Middle frontal gyrus (tissue), 1 donor: Measurements from ENCODE around the gene WWC2.
"Not testable (repeated sequence)": the region's sequence is repeated elsewhere in the genome, so short reads cannot be mapped to it uniquely, and the experiment has no call there.

Experiments
- DNase-seq: peaks from one replicate; pipeline ENCODE4 v3.0.0-alpha.2; 2015; ENCODE audit warnings: low spot score; ENCODE audit errors: extremely low spot score

Gene WWC2

GRCh38 chr4:183291070-183291469, 192.0 kb downstream of the WWC2 start:
- DNase-seq, result no peak

- no peak for DNase-seq
These were observed 196.7 kb downstream of the WWC2 start for GRCh38 chr4:183295711-183296110.

- DNase-seq, result no peak
These were observed 198.6 kb downstream of the WWC2 start for GRCh38 chr4:183297675-183298074.

DNA sequence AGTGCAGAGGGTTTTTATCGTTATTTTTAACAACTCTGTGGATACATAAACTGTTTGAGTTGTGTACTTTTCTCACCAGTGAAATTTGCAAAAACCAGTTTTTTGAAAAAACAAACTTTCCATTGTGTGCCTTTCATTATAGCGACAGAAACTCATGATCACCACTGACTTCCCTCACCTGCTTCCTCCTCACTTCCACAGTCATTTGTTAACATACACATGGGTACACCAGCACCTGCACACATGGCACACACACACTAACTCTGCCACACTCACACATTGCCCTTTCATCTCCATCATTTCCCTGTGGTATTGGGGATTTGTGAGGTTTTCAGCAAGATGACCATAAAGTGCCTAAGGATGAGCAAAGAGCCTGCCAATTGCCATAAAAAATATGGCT, 200.4 kb downstream of the WWC2 start:
- DNase-seq, result no peak

DNA sequence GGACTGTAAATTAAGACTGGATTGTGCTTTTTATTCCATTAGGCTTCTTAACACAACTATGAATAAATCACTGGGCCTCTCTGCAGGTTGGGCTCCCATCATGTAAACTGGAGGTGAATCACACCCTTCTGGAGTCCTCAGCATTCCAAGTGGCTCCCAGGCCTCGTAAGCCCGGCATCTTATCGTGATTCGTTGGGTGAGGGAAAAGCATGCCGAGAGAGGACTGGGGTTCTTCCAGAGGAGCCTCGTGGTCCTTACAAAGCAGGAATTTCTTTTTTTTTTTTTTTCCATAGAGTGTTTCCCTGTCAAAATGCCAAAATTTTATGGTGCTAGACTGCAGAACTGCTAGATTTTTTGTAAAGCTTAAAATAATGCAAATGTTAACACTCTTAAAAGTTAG, 201.0 kb downstream of the WWC2 start:
- no peak for DNase-seq

DNA sequence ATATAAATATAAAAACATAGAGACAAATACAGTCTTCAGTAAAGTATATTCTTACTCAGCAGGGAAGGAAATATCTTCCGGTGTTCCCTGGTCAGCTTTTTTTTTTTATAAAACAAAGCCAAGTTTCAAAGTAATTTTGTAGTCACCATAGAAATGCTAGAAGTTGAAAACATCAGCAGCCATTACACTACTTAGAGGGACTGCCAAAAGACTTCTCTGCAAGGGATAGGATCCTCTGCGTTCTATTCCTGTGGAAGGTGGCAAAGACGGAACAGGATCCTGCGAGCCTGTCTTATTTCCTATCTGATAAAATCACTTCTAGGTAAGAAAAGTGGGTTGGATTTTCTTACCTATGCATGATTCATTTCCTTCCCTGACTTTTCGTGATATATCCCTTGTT, 201.6 kb downstream of the WWC2 start:
- no peak for DNase-seq

DNA sequence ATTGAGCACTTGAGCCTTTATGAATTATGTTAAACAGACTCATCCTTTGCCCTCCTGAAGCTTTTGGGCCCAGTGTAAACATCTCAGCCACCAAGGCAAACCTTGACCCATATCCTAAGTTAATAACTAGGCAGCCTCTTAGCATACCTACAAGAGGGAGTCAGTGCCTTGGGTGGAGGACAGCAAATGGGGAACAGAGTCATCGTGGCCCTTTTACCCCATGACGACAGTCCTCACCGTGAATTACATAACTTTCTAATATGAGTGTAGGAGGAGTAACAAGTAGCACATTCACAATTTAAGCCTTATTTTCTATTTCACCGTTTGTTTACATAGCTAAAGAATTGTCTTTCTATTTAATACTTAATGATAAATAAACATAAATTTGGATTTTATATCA, 204.2 kb downstream of the WWC2 start:
- DNase-seq, result no peak

GRCh38 chr4:183304067-183304466, 205.0 kb downstream of the WWC2 start:
- DNase-seq, result no peak

DNA sequence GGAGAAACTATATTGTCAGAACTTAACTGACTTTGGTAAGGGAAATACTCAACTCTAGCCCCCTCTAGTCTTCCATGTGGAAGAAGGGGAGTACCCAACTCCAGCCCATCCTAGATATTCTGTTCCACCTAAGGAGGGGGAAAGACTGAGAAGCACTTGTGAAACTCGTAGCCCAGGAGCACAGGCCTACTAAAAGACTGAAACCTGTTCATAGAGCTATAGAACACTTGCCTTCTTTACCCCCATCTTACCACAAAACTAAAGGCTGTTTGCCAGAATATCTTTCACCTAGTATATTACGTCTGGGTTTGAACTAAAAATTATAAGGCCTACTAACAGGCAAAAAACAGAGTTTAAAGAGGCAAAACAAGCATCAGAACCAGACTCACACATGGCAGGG, 205.5 kb downstream of the WWC2 start:
- no peak for DNase-seq

- DNase-seq, result no peak
These were observed 207.8 kb downstream of the WWC2 start for GRCh38 chr4:183306811-183307210.

GRCh38 chr4:183312841-183313240, 213.8 kb downstream of the WWC2 start:
- no peak for DNase-seq

DNA sequence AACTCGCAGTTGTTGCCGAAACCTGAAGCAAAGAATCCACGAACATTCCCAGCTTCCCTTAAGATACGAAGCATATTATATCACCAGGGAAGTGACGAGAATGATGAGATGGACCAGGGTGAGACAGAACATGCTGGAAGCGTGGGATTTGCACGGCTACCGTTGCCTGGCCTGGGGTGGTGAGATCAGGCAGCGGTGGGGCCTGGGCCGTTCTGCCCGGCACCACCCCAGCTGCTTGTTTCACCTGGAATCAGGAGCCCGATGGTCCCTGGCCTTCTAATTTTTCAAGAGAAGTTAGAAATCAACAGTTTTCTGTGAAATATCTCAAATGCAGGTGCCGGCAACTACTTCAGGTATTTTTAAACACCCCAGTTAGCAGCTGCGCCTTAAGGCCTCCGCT, 215.3 kb downstream of the WWC2 start:
- no peak for DNase-seq

DNA sequence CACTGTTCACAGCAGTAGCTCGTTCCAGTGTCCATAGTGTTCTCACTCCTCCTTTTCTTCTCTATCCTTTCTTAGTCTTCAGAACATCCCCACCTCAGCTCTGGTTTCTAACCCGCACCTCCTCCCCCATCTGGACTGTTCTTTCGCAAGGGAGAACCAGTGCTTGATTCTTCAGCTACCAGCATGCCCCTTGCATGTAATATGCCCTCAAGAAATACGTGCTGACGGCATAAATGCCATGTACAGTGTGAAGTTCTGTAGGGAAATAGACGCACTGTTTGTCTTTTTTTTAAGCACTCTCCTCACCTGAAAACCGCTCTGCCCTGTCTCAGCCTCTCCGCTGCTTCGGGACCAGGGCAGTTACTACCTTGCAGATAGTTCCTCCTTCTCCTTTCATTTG, 215.7 kb downstream of the WWC2 start:
- DNase-seq, result no peak

GRCh38 chr4:183318656-183319055, 219.6 kb downstream of the WWC2 start:
- no peak for DNase-seq

- no peak for DNase-seq
These were observed 221.4 kb downstream of the WWC2 start, which contains the start of gene CLDN22 for GRCh38 chr4:183320211-183321059. CLDN22 (minus strand) TSS chr4:183320276; CDS start chr4:183320218, 58 bp downstream.

- DNase-seq, result no peak
These were observed 222.0 kb downstream of the WWC2 start for GRCh38 chr4:183321079-183321478.

GRCh38 chr4:183321516-183321915, 222.5 kb downstream of the WWC2 start:
- DNase-seq, result no peak

- DNase-seq, result no peak
These were observed 223.3 kb downstream of the WWC2 start, which contains the start of gene CLDN24 for GRCh38 chr4:183322326-183322725. CLDN24 (minus strand) TSS chr4:183322426; CDS start chr4:183322426, 0 bp downstream.

- no peak for DNase-seq
These were observed 224.2 kb downstream of the WWC2 start for GRCh38 chr4:183323295-183323694.

DNA sequence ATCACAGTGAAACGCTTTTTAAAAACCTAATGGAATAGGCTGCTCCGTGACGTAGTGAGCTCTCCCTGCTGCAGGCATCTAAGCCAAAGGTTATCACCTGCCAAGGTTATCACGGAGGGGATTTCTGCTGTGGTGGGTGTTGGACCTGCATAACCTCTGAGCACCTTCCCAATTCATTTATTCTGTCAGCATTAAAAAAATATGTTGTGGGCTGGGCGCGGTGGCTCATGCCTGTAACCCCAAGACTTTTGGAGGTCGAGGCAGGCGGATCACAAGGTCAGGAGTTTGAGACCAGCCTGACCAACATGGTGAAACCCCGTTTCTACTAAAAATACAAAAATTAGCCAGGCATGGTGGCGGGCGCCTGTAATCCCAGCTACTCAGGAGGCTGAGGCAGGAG, 225.0 kb downstream of the WWC2 start:
- not testable (repeated sequence) for DNase-seq

DNA sequence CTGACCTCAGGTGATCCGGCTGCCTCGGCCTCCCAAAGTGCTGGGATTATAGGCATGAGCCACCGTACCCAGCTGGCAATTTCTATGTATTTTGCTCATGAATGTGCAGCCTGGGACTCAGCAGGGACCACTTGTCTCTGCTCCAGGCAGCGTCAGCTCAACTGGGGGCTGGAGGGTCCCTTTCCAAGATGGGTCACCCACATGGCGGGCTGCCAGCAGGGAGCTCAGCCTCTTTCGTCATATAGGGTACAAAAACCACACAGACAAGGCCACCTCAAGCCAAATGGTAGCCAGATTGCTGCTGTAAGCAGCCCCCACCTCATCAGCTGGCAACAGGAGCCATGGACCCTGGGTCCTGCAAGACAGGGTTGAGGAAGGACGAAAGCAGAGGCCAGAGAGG, 225.6 kb downstream of the WWC2 start:
- DNase-seq, result no peak

DNA sequence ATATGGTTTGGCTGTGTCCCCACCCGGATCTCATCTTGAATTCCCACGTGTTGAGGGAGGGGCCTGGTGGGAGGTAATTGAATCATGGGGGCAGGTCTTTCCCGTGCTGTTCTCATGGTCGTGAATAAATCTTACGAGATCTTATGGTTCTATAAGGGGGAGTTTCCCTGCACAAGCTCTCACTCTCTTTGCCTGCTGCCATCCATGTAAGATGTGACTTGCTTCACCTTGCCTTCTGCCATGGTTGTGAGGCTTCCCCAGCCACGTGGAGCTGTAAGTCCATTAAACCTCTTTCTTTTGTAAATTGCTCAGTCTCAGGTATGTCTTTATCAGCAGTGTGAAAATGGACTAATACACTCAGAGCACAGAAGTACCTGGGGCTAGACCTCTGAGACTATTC, 227.3 kb downstream of the WWC2 start:
- DNase-seq, result not testable (repeated sequence)

- no peak for DNase-seq
These were observed 227.8 kb downstream of the WWC2 start for GRCh38 chr4:183326853-183327252.
